ENCODE measurements around the gene SDK2. TPM values are rescaled to one million over a fixed set of nuclear protein-coding genes. Genes with fewer than 3 reads are reported as not detected.

Gene SDK2
- total RNA-seq, 1 donor from 2014 or later, result 1.4 TPM

DNA sequence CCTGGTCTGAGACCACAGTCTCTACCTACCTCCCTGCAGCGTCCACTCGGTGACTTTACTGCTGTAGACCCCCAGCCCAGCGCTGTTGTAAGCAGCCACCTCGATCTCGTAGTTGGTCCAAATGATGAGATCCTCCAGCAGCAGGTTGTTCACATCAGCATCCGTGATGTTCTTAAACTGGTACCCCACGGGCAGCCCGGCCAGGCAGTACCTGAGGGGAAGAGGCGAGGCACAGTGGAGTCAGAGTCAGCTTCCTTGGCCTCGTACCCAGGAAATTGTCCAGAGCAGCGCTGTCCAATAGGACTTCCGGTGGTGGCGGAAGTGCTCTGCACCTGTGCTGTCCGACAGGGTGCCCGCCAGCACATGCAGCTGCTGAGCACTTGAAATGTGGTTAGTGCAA, 228.5 kb downstream of the SDK2 start:
- TF ChIP-seq, protein P1, sequence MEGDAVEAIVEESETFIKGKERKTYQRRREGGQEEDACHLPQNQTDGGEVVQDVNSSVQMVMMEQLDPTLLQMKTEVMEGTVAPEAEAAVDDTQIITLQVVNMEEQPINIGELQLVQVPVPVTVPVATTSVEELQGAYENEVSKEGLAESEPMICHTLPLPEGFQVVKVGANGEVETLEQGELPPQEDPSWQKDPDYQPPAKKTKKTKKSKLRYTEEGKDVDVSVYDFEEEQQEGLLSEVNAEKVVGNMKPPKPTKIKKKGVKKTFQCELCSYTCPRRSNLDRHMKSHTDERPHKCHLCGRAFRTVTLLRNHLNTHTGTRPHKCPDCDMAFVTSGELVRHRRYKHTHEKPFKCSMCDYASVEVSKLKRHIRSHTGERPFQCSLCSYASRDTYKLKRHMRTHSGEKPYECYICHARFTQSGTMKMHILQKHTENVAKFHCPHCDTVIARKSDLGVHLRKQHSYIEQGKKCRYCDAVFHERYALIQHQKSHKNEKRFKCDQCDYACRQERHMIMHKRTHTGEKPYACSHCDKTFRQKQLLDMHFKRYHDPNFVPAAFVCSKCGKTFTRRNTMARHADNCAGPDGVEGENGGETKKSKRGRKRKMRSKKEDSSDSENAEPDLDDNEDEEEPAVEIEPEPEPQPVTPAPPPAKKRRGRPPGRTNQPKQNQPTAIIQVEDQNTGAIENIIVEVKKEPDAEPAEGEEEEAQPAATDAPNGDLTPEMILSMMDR (IDR thresholded peaks at IDR 0.05), result no peak
- no peaks in the 10 kb centered on the region for H3K4me1 ChIP-seq
- no peak overlapping the region for H3K4me3 ChIP-seq
- H3K27ac ChIP-seq, result no peak overlapping the region
- H3K9me3 ChIP-seq, result no peaks in the 10 kb centered on the region
- ATAC-seq (no peak), DNase-seq (peak; percentile 27)
- intact Hi-C loops (cut with DNase I), result no loop called here
- H3K36me3 ChIP-seq, result no peaks in the 10 kb centered on the region
- no peaks in the 10 kb centered on the region for H3K27me3 ChIP-seq (ENCODE audit: low read depth)

DNA sequence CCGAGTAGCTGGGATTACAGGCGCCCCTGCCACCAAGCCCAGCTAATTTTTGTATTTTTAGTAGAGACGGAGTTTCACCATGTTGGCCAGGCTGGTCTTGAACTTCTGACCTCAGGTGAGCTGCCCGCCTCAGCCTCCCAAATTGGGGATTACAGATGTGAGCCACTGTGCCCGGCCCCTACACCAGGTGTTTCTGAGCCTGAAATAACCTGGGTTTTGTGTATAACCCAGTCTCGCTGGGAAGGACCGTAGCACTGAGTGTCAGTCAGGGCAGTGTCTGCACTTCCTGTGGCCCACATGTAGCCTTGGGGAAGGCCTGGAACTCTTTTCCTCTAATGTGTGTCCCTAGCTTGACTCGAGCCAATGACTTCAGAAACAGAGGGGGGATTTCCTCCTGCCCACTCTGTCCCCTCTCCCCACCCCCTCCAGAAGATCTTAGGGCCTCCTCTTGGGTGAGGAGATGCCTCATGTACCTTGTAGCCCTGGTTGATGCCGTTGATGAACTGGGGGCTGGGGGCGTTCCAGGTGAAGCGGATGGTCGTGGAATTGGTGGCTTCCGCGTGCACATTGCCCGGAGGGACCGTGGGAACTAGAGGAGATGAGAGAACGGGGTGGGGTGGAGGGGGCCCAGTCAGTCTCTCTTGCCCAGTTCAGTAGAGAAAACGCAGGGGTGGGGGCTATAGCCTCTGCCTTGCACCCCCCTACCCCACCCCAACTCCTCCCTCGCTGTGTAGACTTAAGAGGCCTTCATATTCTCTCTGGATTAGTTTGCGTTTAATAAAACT, 229.9 kb downstream of the SDK2 start:
- ATAC-seq (no peak), DNase-seq (peak; percentile 22)
- Histone ChIP-seq H3K27me3 (ENCODE audit: low read depth) (no peaks in the 10 kb centered on the region), H3K4me3 (no peak overlapping the region), H3K36me3 (no peaks in the 10 kb centered on the region), H3K27ac (no peak overlapping the region), H3K9me3 (no peaks in the 10 kb centered on the region), H3K4me1 (no peaks in the 10 kb centered on the region)
- TF ChIP-seq, protein P1 (IDR thresholded peaks at IDR 0.05), result no peak
- intact Hi-C loops (cut with DNase I), result no loop called here

DNA sequence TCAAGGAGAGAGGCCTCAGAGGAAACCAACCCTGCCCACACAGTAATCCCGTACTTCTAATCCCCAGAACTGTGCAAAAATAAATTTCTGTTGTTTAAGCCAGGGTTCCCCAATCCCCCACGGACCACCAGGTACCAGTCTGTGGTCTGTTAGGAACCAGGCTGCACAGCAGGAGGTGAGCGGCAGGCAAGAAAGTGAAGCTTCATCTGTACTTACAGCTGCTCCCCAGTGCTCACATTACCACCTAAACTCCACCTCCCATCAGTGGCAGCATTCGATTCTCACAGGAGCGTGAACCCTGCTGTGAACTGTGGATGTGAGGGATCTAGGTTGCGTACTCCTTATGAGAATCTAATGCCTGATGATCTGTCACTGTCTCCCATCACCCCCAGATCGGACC, 231.3 kb downstream of the SDK2 start:
- H3K36me3 ChIP-seq, result no peaks in the 10 kb centered on the region
- DNase-seq (peak; percentile 14), ATAC-seq (no peak)
- TF ChIP-seq, protein P1 (IDR thresholded peaks at IDR 0.05), result no peak
- intact Hi-C loops (cut with DNase I), result no loop called here
- H3K4me3 ChIP-seq, result no peak overlapping the region
- no peak overlapping the region for H3K27ac ChIP-seq
- no peaks in the 10 kb centered on the region for H3K27me3 ChIP-seq (ENCODE audit: low read depth)
- H3K9me3 ChIP-seq, result no peaks in the 10 kb centered on the region
- H3K4me1 ChIP-seq, result no peaks in the 10 kb centered on the region

DNA sequence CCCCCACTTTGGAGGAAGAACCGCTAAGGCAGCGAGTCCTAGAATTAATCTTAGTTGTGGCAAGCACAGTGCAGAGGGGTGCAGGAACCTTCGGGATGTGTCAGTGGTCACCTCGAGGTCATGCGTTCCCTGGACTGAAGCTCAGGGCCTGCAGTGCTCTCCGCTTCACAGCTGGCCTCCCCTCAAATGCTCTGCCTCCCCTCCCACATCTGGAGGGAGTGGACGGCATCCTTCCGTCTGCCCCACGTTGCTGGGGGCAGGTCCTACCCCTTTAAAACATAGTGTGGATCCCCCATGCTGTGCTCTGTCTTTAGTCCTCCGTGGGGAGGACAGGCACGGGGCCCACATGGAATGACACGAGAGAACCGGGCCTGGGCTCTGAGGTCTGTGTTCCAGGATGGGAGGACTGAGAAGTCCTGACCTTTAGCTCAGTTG, 232.9 kb downstream of the SDK2 start:
- Histone ChIP-seq H3K27me3 (ENCODE audit: low read depth) (no peaks in the 10 kb centered on the region), H3K27ac (no peak overlapping the region), H3K36me3 (no peaks in the 10 kb centered on the region), H3K9me3 (no peaks in the 10 kb centered on the region), H3K4me3 (no peak overlapping the region), H3K4me1 (no peaks in the 10 kb centered on the region)
- TF ChIP-seq, protein P1 (IDR thresholded peaks at IDR 0.05), result no peak
- ATAC-seq, result no peak
- intact Hi-C loops (cut with DNase I), result no loop called here
- DNase-seq, result peak; percentile 10

DNA sequence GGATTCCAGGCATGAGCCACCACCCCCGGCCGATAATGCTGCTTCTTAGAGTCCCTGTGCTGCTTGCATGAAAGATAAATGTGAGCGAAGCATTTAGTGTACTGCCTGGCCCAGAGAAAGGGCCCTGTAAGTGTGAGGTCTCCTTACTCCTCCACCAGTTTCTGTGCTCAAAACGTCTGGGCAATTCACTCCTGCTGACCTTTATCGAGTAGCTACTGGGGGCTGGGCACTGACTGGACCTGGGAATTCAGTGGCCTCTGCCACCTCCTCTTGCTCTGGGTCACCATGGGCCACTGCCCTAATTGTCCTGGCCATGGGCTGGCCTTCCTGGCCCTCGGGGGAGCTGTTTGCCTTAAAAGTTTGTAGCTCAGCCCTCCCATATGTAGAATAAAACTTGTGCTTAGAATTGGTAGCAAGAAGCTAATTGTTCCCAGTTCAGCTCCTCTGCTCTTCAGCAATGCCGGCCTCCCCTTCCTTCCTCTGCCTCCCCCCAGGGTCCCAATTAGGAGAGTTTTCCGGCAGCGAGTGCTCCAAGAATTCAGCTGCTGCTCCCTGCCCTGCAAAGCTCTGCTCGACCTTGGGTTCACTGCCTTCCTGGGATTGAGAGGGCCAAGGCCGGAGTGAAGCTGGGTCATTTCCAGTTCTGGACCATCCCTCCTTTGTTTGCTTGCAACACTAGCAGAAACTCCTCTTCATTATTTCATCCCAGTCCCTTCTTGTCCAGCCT, 233.5 kb downstream of the SDK2 start:
- Histone ChIP-seq H3K4me3 (no peak overlapping the region), H3K4me1 (no peaks in the 10 kb centered on the region), H3K27ac (no peak overlapping the region), H3K36me3 (no peaks in the 10 kb centered on the region), H3K9me3 (no peaks in the 10 kb centered on the region), H3K27me3 (ENCODE audit: low read depth) (no peaks in the 10 kb centered on the region)
- TF ChIP-seq, protein P1 (IDR thresholded peaks at IDR 0.05), result no peak
- intact Hi-C loops (cut with DNase I), result no loop called here
- DNase-seq (peak; percentile 8), ATAC-seq (no peak)
